ENCODE results near the gene CHRNB4. TPM values are rescaled to one million over a fixed set of nuclear protein-coding genes. Genes with fewer than 3 reads are reported as not detected.

Gene CHRNB4
- total RNA-seq, 2 donors from 2014 or later, result 0.22 to 0.70 TPM

- Histone ChIP-seq H3K27ac (ENCODE audit: low read depth, low read length) (no peak overlapping the region), H3K9ac (ENCODE audit: extremely low read depth, low read length, poor library complexity, severe bottlenecking) (no peak overlapping the region), H3K4me1 (ENCODE audit: control insufficient read depth, insufficient read depth, low read length) (no peaks in the 10 kb centered on the region), H3K36me3 (ENCODE audit: control insufficient read depth, insufficient read depth, low read length) (no peaks in the 10 kb centered on the region), H3K9me3 (ENCODE audit: control insufficient read depth, low read length) (no peaks in the 10 kb centered on the region), H3K27me3 (ENCODE audit: control insufficient read depth, insufficient read depth, low read length, poor library complexity, severe bottlenecking) (no peaks in the 10 kb centered on the region), H3K4me3 (ENCODE audit: low read length) (no peak overlapping the region)
- Mint-ChIP-seq H3K27me3 (ENCODE audit: insufficient read depth) (peaks cover 4% of the 10 kb centered on the region), H3K27ac (no peak overlapping the region), H3K4me3 (no peak overlapping the region), H3K36me3 (ENCODE audit: low read depth) (no peaks in the 10 kb centered on the region), H3K4me1 (no peaks in the 10 kb centered on the region), H3K9me3 (no peaks in the 10 kb centered on the region)
- DNase-seq, result no peak
- WGBS, 2 experiments (ENCODE audit: insufficient coverage in 1 of 2, insufficient read length in 1 of 2), result 85% methylated on average over 1 of the region's 1 CpG; no CpG with 5 or more reads in 1 of the 2 experiments
- TF ChIP-seq CTCF (conservative IDR thresholded peaks at IDR 0.05), result no peak
Observed at GRCh38 chr15:78651930-78652615, 11.1 kb upstream of the CHRNB4 start.

GRCh38 chr15:78651007-78651406 lies 10.0 kb upstream of the CHRNB4 start:
- no peaks in the 10 kb centered on the region for H3K9me3 Mint-ChIP-seq
- Histone ChIP-seq H3K4me3 (ENCODE audit: low read length) (no peak overlapping the region), H3K9me3 (ENCODE audit: control insufficient read depth, low read length) (no peaks in the 10 kb centered on the region), H3K36me3 (ENCODE audit: control insufficient read depth, insufficient read depth, low read length) (no peaks in the 10 kb centered on the region), H3K27me3 (ENCODE audit: control insufficient read depth, insufficient read depth, low read length, poor library complexity, severe bottlenecking) (no peaks in the 10 kb centered on the region), H3K4me1 (ENCODE audit: control insufficient read depth, insufficient read depth, low read length) (no peaks in the 10 kb centered on the region), H3K27ac (ENCODE audit: low read depth, low read length) (no peak overlapping the region), H3K9ac (ENCODE audit: extremely low read depth, low read length, poor library complexity, severe bottlenecking) (no peak overlapping the region)
- H3K4me1 Mint-ChIP-seq, result no peaks in the 10 kb centered on the region
- no peak for TF ChIP-seq CTCF (conservative IDR thresholded peaks at IDR 0.05)
- H3K4me3 Mint-ChIP-seq, result no peak overlapping the region
- H3K36me3 Mint-ChIP-seq (ENCODE audit: low read depth), result no peaks in the 10 kb centered on the region
- no peak overlapping the region for H3K27ac Mint-ChIP-seq
- WGBS, 2 experiments (ENCODE audit: insufficient coverage in 1 of 2, insufficient read length in 1 of 2), result 90 to 93% methylated on average over 3 of the region's 3 CpGs
- H3K27me3 Mint-ChIP-seq (ENCODE audit: insufficient read depth), result peaks cover 4% of the 10 kb centered on the region
- no peak for DNase-seq

- 83 to 92% methylated on average over 1 to 4 of the region's 4 CpGs for WGBS, 2 experiments (ENCODE audit: insufficient coverage in 1 of 2, insufficient read length in 1 of 2)
- Mint-ChIP-seq H3K4me3 (no peak overlapping the region), H3K27me3 (ENCODE audit: insufficient read depth) (peaks cover 4% of the 10 kb centered on the region), H3K9me3 (no peaks in the 10 kb centered on the region), H3K36me3 (ENCODE audit: low read depth) (no peaks in the 10 kb centered on the region), H3K4me1 (no peaks in the 10 kb centered on the region), H3K27ac (no peak overlapping the region)
- H3K36me3 ChIP-seq (ENCODE audit: control insufficient read depth, insufficient read depth, low read length), result no peaks in the 10 kb centered on the region
- H3K4me1 ChIP-seq (ENCODE audit: control insufficient read depth, insufficient read depth, low read length), result no peaks in the 10 kb centered on the region
- no peak overlapping the region for H3K9ac ChIP-seq (ENCODE audit: extremely low read depth, low read length, poor library complexity, severe bottlenecking)
- no peak overlapping the region for H3K4me3 ChIP-seq (ENCODE audit: low read length)
- H3K27ac ChIP-seq (ENCODE audit: low read depth, low read length), result no peak overlapping the region
- H3K9me3 ChIP-seq (ENCODE audit: control insufficient read depth, low read length), result no peaks in the 10 kb centered on the region
- no peak for TF ChIP-seq CTCF (conservative IDR thresholded peaks at IDR 0.05)
- H3K27me3 ChIP-seq (ENCODE audit: control insufficient read depth, insufficient read depth, low read length, poor library complexity, severe bottlenecking), result no peaks in the 10 kb centered on the region
- no peak for DNase-seq
Observed at GRCh38 chr15:78650022-78650421, 9.0 kb upstream of the CHRNB4 start.

All from endodermal cell (in vitro differentiated cells).